ENCODE data around the gene HRK.

HRK gene

GRCh38 chr12:116897476-116897875 lies 16.2 kb upstream of the HRK start:
- DNase-seq = no peak

GRCh38 chr12:116896411-116896924 lies 15.2 kb upstream of the HRK start:
- DNase-seq = no peak

GRCh38 chr12:116894913-116895312 lies 13.7 kb upstream of the HRK start:
- no peak for DNase-seq

GRCh38 chr12:116892349-116893140 lies 11.3 kb upstream of the HRK start:
- DNase-seq = no peak

GRCh38 chr12:116891019-116891418 lies 9.8 kb upstream of the HRK start:
- DNase-seq = no peak

GRCh38 chr12:116890330-116890729 lies 9.1 kb upstream of the HRK start:
- no peak for DNase-seq

GRCh38 chr12:116887897-116888296 lies 6.7 kb upstream of the HRK start:
- DNase-seq = no peak

GRCh38 chr12:116887244-116887643 lies 6.0 kb upstream of the HRK start:
- no peak for DNase-seq

- no peak for DNase-seq
These were observed 4.2 kb upstream of the HRK start for GRCh38 chr12:116885491-116885890.

- DNase-seq = no peak
These were observed 3.6 kb upstream of the HRK start for GRCh38 chr12:116884871-116885270.

GRCh38 chr12:116882742-116883141 lies 1.5 kb upstream of the HRK start:
- DNase-seq = no peak

- no peak for DNase-seq
These were observed 751 bp upstream of the HRK start for GRCh38 chr12:116881877-116882507.

GRCh38 chr12:116880817-116881324 lies 370 bp downstream of the HRK start:
- DNase-seq = no peak

GRCh38 chr12:116880213-116880816 lies 926 bp downstream of the HRK start:
- no peak for DNase-seq

GRCh38 chr12:116879509-116880212 lies 1.6 kb downstream of the HRK start:
- no peak for DNase-seq

- no peak for DNase-seq
These were observed 2.4 kb downstream of the HRK start for GRCh38 chr12:116878567-116879508.

- DNase-seq = peak; percentile 67
These were observed 4.9 kb downstream of the HRK start for GRCh38 chr12:116876151-116876869.

- no peak for DNase-seq
These were observed 6.8 kb downstream of the HRK start for GRCh38 chr12:116874324-116874995.

GRCh38 chr12:116870306-116870705 lies 10.9 kb downstream of the HRK start:
- no peak for DNase-seq

- DNase-seq = no peak
These were observed 13.7 kb downstream of the HRK start for GRCh38 chr12:116867523-116867922.
